ENCODE measurements around the gene TRIL.
A peak's percentile ranks its signal among the peaks of the same experiment; 100 is the strongest.

Gene TRIL

GRCh38 chr7:28993371-28993770 lies 35.2 kb upstream of the TRIL start:
- Histone ChIP-seq H3K4me1 (ENCODE audit: control insufficient read depth in 1 of 2, insufficient read depth in 2 of 2, low read length in 2 of 2) (peaks cover 0 to 6% of the 10 kb centered on the region in 2 donors), H3K4me3 (ENCODE audit: low read depth in 1 of 2, low read length in 2 of 2) (no peak overlapping the region), H3K27me3 (ENCODE audit: low read depth, low read length) (no peaks in the 10 kb centered on the region), H3K9me3 (ENCODE audit: control insufficient read depth in 1 of 2, low read length in 2 of 2) (no peaks in the 10 kb centered on the region), H3K27ac (ENCODE audit: low read length) (no peak overlapping the region), H3K36me3 (ENCODE audit: control insufficient read depth in 1 of 2, insufficient read depth in 2 of 2, low read length in 2 of 2) (no peaks in the 10 kb centered on the region)

- Histone ChIP-seq H3K9me3 (ENCODE audit: control insufficient read depth in 1 of 2, low read length in 2 of 2) (no peaks in the 10 kb centered on the region), H3K36me3 (ENCODE audit: control insufficient read depth in 1 of 2, insufficient read depth in 2 of 2, low read length in 2 of 2) (no peaks in the 10 kb centered on the region), H3K4me1 (ENCODE audit: control insufficient read depth in 1 of 2, insufficient read depth in 2 of 2, low read length in 2 of 2) (peaks cover 0 to under 1% of the 10 kb centered on the region in 2 donors), H3K27ac (ENCODE audit: low read length) (no peak overlapping the region), H3K27me3 (ENCODE audit: low read depth, low read length) (no peaks in the 10 kb centered on the region), H3K4me3 (ENCODE audit: low read depth in 1 of 2, low read length in 2 of 2) (no peak overlapping the region)
Measured at GRCh38 chr7:28992798-28993197, 34.7 kb upstream of the TRIL start.

- Histone ChIP-seq H3K36me3 (ENCODE audit: control insufficient read depth in 1 of 2, insufficient read depth in 2 of 2, low read length in 2 of 2) (no peaks in the 10 kb centered on the region), H3K27ac (ENCODE audit: low read length) (no peak overlapping the region), H3K4me3 (ENCODE audit: low read depth in 1 of 2, low read length in 2 of 2) (no peak overlapping the region), H3K4me1 (ENCODE audit: control insufficient read depth in 1 of 2, insufficient read depth in 2 of 2, low read length in 2 of 2) (peaks cover 3 to 17% of the 10 kb centered on the region in 2 donors), H3K27me3 (ENCODE audit: low read depth, low read length) (no peaks in the 10 kb centered on the region), H3K9me3 (ENCODE audit: control insufficient read depth in 1 of 2, low read length in 2 of 2) (no peaks in the 10 kb centered on the region)
Measured at GRCh38 chr7:28990200-28990960, 32.2 kb upstream of the TRIL start.

GRCh38 chr7:28989211-28989980 lies 31.3 kb upstream of the TRIL start:
- Histone ChIP-seq H3K36me3 (ENCODE audit: control insufficient read depth in 1 of 2, insufficient read depth in 2 of 2, low read length in 2 of 2) (no peaks in the 10 kb centered on the region), H3K9me3 (ENCODE audit: control insufficient read depth in 1 of 2, low read length in 2 of 2) (no peaks in the 10 kb centered on the region), H3K4me1 (ENCODE audit: control insufficient read depth in 1 of 2, insufficient read depth in 2 of 2, low read length in 2 of 2) (peaks cover 6 to 23% of the 10 kb centered on the region in 2 donors), H3K4me3 (ENCODE audit: low read depth in 1 of 2, low read length in 2 of 2) (no peak overlapping the region), H3K27ac (ENCODE audit: low read length) (no peak overlapping the region), H3K27me3 (ENCODE audit: low read depth, low read length) (no peaks in the 10 kb centered on the region)

- no peak overlapping the region for H3K27ac ChIP-seq (ENCODE audit: low read length)
- no peaks in the 10 kb centered on the region for H3K27me3 ChIP-seq (ENCODE audit: low read depth, low read length)
- H3K4me1 ChIP-seq (ENCODE audit: control insufficient read depth in 1 of 2, insufficient read depth in 2 of 2, low read length in 2 of 2): peaks cover 6 to 28% of the 10 kb centered on the region in 2 donors
- H3K4me3 ChIP-seq (ENCODE audit: low read depth in 1 of 2, low read length in 2 of 2): no peak overlapping the region
- H3K9me3 ChIP-seq (ENCODE audit: control insufficient read depth in 1 of 2, low read length in 2 of 2): no peaks in the 10 kb centered on the region
- H3K36me3 ChIP-seq (ENCODE audit: control insufficient read depth in 1 of 2, insufficient read depth in 2 of 2, low read length in 2 of 2): no peaks in the 10 kb centered on the region
Measured at GRCh38 chr7:28988810-28989209, 30.7 kb upstream of the TRIL start.

GRCh38 chr7:28988091-28988490 lies 30.0 kb upstream of the TRIL start:
- H3K36me3 ChIP-seq (ENCODE audit: control insufficient read depth in 1 of 2, insufficient read depth in 2 of 2, low read length in 2 of 2): no peaks in the 10 kb centered on the region
- no peak overlapping the region for H3K4me3 ChIP-seq (ENCODE audit: low read depth in 1 of 2, low read length in 2 of 2)
- no peak overlapping the region for H3K27ac ChIP-seq (ENCODE audit: low read length)
- no peaks in the 10 kb centered on the region for H3K9me3 ChIP-seq (ENCODE audit: control insufficient read depth in 1 of 2, low read length in 2 of 2)
- H3K27me3 ChIP-seq (ENCODE audit: low read depth, low read length): no peaks in the 10 kb centered on the region
- peaks cover 6 to 29% of the 10 kb centered on the region in 2 donors for H3K4me1 ChIP-seq (ENCODE audit: control insufficient read depth in 1 of 2, insufficient read depth in 2 of 2, low read length in 2 of 2)

GRCh38 chr7:28986765-28987110 lies 28.6 kb upstream of the TRIL start:
- peak overlapping the region; percentile 33 for H3K27ac ChIP-seq (ENCODE audit: low read length)
- H3K27me3 ChIP-seq (ENCODE audit: low read depth, low read length): no peaks in the 10 kb centered on the region
- no peak overlapping the region for H3K4me3 ChIP-seq (ENCODE audit: low read depth in 1 of 2, low read length in 2 of 2)
- H3K9me3 ChIP-seq (ENCODE audit: control insufficient read depth in 1 of 2, low read length in 2 of 2): no peaks in the 10 kb centered on the region
- peaks cover 6 to 29% of the 10 kb centered on the region in 2 donors for H3K4me1 ChIP-seq (ENCODE audit: control insufficient read depth in 1 of 2, insufficient read depth in 2 of 2, low read length in 2 of 2)
- no peaks in the 10 kb centered on the region for H3K36me3 ChIP-seq (ENCODE audit: control insufficient read depth in 1 of 2, insufficient read depth in 2 of 2, low read length in 2 of 2)

- no peaks in the 10 kb centered on the region for H3K36me3 ChIP-seq (ENCODE audit: control insufficient read depth in 1 of 2, insufficient read depth in 2 of 2, low read length in 2 of 2)
- no peaks in the 10 kb centered on the region for H3K27me3 ChIP-seq (ENCODE audit: low read depth, low read length)
- H3K4me1 ChIP-seq (ENCODE audit: control insufficient read depth in 1 of 2, insufficient read depth in 2 of 2, low read length in 2 of 2): peaks cover 6 to 29% of the 10 kb centered on the region in 2 donors
- H3K4me3 ChIP-seq (ENCODE audit: low read depth in 1 of 2, low read length in 2 of 2): no peak overlapping the region
- peak overlapping the region; percentile 33 for H3K27ac ChIP-seq (ENCODE audit: low read length)
- H3K9me3 ChIP-seq (ENCODE audit: control insufficient read depth in 1 of 2, low read length in 2 of 2): no peaks in the 10 kb centered on the region
Measured at GRCh38 chr7:28986028-28986764, 28.1 kb upstream of the TRIL start.

- H3K9me3 ChIP-seq (ENCODE audit: control insufficient read depth in 1 of 2, low read length in 2 of 2): no peaks in the 10 kb centered on the region
- no peak overlapping the region for H3K27ac ChIP-seq (ENCODE audit: low read length)
- H3K36me3 ChIP-seq (ENCODE audit: control insufficient read depth in 1 of 2, insufficient read depth in 2 of 2, low read length in 2 of 2): no peaks in the 10 kb centered on the region
- peaks cover 6 to 29% of the 10 kb centered on the region in 2 donors for H3K4me1 ChIP-seq (ENCODE audit: control insufficient read depth in 1 of 2, insufficient read depth in 2 of 2, low read length in 2 of 2)
- H3K27me3 ChIP-seq (ENCODE audit: low read depth, low read length): no peaks in the 10 kb centered on the region
- H3K4me3 ChIP-seq (ENCODE audit: low read depth in 1 of 2, low read length in 2 of 2): no peak overlapping the region
Measured at GRCh38 chr7:28984631-28985030, 26.5 kb upstream of the TRIL start.

- H3K36me3 ChIP-seq (ENCODE audit: control insufficient read depth in 1 of 2, insufficient read depth in 2 of 2, low read length in 2 of 2): no peaks in the 10 kb centered on the region
- H3K27me3 ChIP-seq (ENCODE audit: low read depth, low read length): no peaks in the 10 kb centered on the region
- no peaks in the 10 kb centered on the region for H3K9me3 ChIP-seq (ENCODE audit: control insufficient read depth in 1 of 2, low read length in 2 of 2)
- H3K27ac ChIP-seq (ENCODE audit: low read length): no peak overlapping the region
- no peak overlapping the region for H3K4me3 ChIP-seq (ENCODE audit: low read depth in 1 of 2, low read length in 2 of 2)
- H3K4me1 ChIP-seq (ENCODE audit: control insufficient read depth in 1 of 2, insufficient read depth in 2 of 2, low read length in 2 of 2): peaks cover 6 to 29% of the 10 kb centered on the region in 2 donors
Measured at GRCh38 chr7:28984217-28984616, 26.1 kb upstream of the TRIL start.
